ENCODE measurements around the gene ACOT4.
"Not testable (repeated sequence)": the region's sequence is repeated elsewhere in the genome, so short reads cannot be mapped to it uniquely, and the experiment has no call there.

The ACOT4 gene

DNA sequence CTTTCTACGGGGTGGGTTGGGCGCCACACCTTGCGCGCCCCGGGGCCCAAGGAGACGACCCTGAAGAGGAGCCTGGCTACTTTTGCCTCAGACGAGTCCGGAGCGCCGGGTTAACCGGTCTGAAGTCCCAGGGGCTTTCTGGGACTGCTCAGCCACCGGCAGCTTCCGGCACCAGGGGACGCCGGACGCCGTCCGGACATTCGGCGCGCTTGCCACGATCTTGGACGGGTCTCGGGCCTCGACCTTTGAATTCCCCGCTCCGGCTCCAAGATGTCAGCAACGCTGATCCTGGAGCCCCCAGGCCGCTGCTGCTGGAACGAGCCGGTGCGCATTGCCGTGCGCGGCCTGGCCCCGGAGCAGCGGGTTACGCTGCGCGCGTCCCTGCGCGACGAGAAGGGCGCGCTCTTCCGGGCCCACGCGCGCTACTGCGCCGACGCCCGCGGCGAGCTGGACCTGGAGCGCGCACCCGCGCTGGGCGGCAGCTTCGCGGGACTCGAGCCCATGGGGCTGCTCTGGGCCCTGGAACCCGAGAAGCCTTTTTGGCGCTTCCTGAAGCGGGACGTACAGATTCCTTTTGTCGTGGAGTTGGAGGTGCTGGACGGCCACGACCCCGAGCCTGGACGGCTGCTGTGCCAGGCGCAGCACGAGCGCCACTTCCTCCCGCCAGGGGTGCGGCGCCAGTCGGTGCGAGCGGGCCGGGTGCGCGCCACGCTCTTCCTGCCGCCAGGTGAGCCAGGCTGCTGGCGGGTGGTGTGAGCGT is at the start of gene ACOT4:
ACOT4 (plus strand) TSS at position 184 of the 760 bp plus-strand sequence; CDS start at position 271, 87 bp downstream.
- no peak for DNase-seq (ENCODE audit: low read depth)

- DNase-seq (ENCODE audit: low read depth), result not testable (repeated sequence)
Measured at GRCh38 chr14:73542961-73543360, 48.7 kb upstream of the ACOT4 start.

GRCh38 chr14:73545353-73545752 is 46.3 kb upstream of the ACOT4 start:
- not testable (repeated sequence) for DNase-seq (ENCODE audit: low read depth)

- DNase-seq (ENCODE audit: low read depth), result not testable (repeated sequence)
Measured at GRCh38 chr14:73549097-73549496, 42.6 kb upstream of the ACOT4 start.

GRCh38 chr14:73549889-73550524 is 41.7 kb upstream of the ACOT4 start:
- DNase-seq (ENCODE audit: low read depth), result not testable (repeated sequence)

DNA sequence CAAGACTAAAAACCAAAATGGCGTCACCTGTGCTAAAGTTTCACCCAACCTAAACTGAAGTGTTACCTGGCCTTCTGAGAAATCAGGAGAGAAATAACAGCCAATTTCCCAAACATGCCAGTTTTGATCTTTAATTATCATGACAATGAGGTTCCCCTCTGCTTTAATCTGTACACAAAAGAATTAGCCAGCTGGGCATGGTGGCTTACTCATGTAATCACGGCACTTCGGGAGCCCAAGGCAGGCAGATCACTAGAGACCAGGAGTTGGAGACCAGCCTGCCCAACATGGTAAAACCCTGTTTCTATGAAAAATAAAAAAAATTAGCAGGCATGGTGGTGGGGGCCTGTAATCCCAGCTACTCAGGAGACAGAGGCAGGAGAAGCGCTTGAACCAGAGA is 37.8 kb upstream of the ACOT4 start:
- no peak for DNase-seq (ENCODE audit: low read depth)

GRCh38 chr14:73557201-73557600 is 34.5 kb upstream of the ACOT4 start:
- DNase-seq (ENCODE audit: low read depth), result not testable (repeated sequence)

- not testable (repeated sequence) for DNase-seq (ENCODE audit: low read depth)
Measured at GRCh38 chr14:73558238-73558637, 33.4 kb upstream of the ACOT4 start.

- DNase-seq (ENCODE audit: low read depth), result not testable (repeated sequence)
Measured at GRCh38 chr14:73562256-73562655, 29.4 kb upstream of the ACOT4 start.

- not testable (repeated sequence) for DNase-seq (ENCODE audit: low read depth)
Measured at GRCh38 chr14:73562696-73563095, 29.0 kb upstream of the ACOT4 start.

- not testable (repeated sequence) for DNase-seq (ENCODE audit: low read depth)
Measured at GRCh38 chr14:73566431-73566830, 25.2 kb upstream of the ACOT4 start.

DNA sequence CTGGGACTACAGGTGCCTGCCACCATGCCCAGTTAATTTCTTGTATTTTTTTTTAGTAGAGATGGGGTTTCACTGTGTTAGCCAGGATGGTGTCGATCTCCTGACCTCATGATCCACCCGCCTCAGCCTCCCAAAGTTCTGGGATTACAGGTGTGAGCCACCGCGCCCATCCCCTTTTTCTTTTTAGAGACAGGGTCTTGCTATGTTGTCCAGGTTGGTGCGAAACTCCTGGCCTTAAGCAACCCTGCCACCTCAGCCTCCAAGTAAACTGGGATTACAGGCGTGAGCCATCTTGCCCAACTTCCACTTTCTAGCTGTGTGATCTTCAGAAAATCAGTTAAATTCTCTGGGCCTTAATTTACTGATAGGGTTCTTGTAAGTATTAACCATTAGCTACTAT is 24.7 kb upstream of the ACOT4 start:
- not testable (repeated sequence) for DNase-seq (ENCODE audit: low read depth)

GRCh38 chr14:73567358-73567757 is 24.3 kb upstream of the ACOT4 start:
- DNase-seq (ENCODE audit: low read depth), result no peak

GRCh38 chr14:73567951-73568885 is 23.5 kb upstream of the ACOT4 start:
- DNase-seq (ENCODE audit: low read depth), result peak; percentile 47

DNA sequence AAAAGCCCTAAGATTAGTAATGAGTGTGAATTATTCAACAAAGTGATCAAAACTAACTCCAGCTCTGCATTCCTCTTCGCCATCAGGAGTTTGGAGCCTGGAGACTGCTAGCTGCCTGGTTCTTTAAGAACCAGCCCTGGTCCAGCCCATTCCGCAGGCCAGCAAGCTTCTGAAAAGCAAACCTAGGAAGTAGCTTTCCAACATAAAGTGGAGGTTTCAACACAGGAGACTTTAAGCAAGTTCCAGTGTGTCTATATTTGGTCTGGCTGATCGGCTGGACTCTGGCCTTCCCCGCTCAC is 22.8 kb upstream of the ACOT4 start:
- not testable (repeated sequence) for DNase-seq (ENCODE audit: low read depth)

DNA sequence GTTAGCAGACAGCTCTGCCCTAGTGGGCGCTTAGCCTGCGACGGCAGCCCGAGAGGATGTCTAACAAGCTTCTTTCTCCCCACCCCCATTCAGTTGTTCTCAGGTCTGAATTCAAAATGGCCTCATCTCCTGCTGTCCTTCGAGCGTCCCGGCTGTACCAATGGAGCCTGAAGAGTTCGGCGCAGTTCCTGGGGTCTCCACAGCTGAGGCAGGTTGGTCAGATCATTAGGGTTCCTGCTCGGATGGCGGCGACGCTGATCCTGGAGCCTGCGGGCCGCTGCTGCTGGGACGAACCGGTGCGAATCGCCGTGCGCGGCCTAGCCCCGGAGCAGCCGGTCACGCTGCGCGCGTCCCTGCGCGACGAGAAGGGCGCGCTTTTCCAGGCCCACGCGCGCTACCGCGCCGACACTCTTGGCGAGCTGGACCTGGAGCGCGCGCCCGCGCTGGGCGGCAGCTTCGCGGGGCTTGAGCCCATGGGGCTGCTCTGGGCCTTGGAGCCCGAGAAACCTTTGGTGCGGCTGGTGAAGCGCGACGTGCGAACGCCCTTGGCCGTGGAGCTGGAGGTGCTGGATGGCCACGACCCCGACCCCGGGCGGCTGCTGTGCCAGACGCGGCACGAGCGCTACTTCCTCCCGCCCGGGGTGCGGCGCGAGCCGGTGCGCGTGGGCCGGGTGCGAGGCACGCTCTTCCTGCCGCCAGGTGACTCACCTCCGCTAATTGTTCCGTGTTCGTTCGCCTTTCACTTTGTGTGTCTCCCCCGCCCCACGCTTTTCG is 22.3 kb upstream of the ACOT4 start, which contains the start of gene ACOT2:
ACOT2 (plus strand) TSS at position 29 of the 774 bp plus-strand sequence; CDS start at position 57, 28 bp downstream.
- peak; percentile 92 for DNase-seq (ENCODE audit: low read depth)

GRCh38 chr14:73570913-73571312 is 20.8 kb upstream of the ACOT4 start:
- DNase-seq (ENCODE audit: low read depth), result peak; percentile 57

GRCh38 chr14:73573034-73573433 is 18.6 kb upstream of the ACOT4 start:
- not testable (repeated sequence) for DNase-seq (ENCODE audit: low read depth)

DNA sequence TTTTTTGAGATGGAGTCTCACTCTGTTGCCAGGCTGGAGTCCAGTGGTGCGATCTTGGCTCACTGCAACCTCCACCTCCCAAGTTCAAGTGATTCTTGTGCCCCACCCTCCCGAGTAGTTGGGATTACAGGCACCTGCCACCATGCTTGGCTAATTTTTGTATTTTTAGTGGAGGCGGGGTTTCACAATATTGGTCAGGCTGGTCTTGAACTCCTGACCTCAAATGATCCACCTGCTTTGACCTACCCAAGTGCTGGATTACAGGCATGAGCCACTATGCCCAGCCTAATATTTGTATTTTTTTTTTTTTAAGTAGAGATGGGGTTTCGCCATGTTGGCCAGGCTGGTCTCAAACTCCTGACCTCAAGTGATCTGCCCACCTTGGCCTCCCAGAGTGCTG is 17.9 kb upstream of the ACOT4 start:
- not testable (repeated sequence) for DNase-seq (ENCODE audit: low read depth)

DNA sequence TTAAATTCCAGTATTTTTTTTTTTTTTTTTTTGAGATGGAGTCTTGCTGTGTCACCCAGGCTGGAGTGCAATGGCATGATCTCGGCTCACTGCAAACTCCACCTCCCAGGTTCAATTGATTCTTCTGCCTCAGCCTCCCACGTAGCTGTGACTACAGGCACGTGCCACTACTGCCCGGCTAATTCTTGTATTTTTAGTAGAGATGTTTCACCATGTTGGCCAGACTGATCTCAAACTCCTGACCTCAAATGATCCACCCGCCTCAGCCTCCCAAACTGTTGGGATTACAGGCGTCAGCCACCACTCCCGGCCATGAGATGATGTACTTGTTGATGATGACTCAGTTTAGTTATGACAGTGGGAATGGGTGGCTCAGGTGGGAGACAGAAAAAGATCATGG is 17.4 kb upstream of the ACOT4 start:
- DNase-seq (ENCODE audit: low read depth), result not testable (repeated sequence)

- no peak for DNase-seq (ENCODE audit: low read depth)
Measured at GRCh38 chr14:73576391-73576790, 15.3 kb upstream of the ACOT4 start.

DNA sequence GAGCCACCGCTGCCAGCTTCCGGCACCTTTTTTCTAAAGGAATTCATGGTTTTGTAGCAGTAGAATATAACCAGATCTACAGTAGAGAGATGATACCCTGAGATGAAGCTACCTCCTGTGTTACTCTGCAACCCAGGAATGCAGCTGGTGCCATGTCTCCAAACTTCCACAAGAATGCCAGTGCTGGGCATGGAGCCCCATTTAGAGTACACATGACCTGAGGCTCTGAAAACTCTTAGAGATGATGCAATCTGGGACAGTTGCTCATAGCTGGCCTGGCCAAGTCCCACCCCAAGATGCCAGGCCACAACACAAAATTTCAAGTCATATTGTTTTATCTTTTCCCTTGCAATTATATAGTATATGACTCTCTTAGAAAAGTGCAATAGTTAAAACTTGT is 14.5 kb upstream of the ACOT4 start:
- DNase-seq (ENCODE audit: low read depth), result not testable (repeated sequence)
